Parathyroid adenoma (tissue), 2 donors: ENCODE data around the gene RAVER2.
"Not testable (repeated sequence)": the region's sequence is repeated elsewhere in the genome, so short reads cannot be mapped to it uniquely, and the experiment has no call there.

Experiments used
- H2AFZ ChIP-seq: fragments of 300-600 bp; sonication (generic); one replicate; pipeline ENCODE4 v1.7.0; 2017; ENCODE audit warnings: antibody characterized with exemption, mild to moderate bottlenecking
- H3K27ac ChIP-seq: fragments of 300-600 bp; sonication (generic); one replicate; pipeline ENCODE4 v1.7.0; 2017
- H3K27me3 ChIP-seq: fragments of 300-600 bp; sonication (generic); one replicate; pipeline ENCODE4 v1.7.0; 2017; ENCODE audit warnings: low read length; ENCODE audit not compliant: control insufficient read depth, insufficient read depth
- H3K36me3 ChIP-seq: fragments of 300-600 bp; sonication (generic); one replicate; pipeline ENCODE4 v1.7.0; 2017; ENCODE audit warnings: low read length; ENCODE audit not compliant: control insufficient read depth, insufficient read depth
- H3K4me1 ChIP-seq: fragments of 300-600 bp; sonication (generic); one replicate; pipeline ENCODE4 v1.7.0; 2017; ENCODE audit warnings: control low read depth
- H3K4me2 ChIP-seq: fragments of 300-600 bp; sonication (generic); one replicate; pipeline ENCODE4 v1.7.0; 2017; ENCODE audit warnings: low read length
- H3K4me3 ChIP-seq: fragments of 300-600 bp; sonication (generic); one replicate; pipeline ENCODE4 v1.7.0; 2017; ENCODE audit warnings: low read depth, low read length
- H3K79me2 ChIP-seq: fragments of 300-600 bp; sonication (generic); one replicate; pipeline ENCODE4 v1.7.0; 2017; ENCODE audit warnings: control low read depth
- H3K9ac ChIP-seq: fragments of 300-600 bp; sonication (generic); one replicate; pipeline ENCODE4 v1.7.0; 2017; ENCODE audit warnings: mild to moderate bottlenecking
- H3K9me3 ChIP-seq: fragments of 300-600 bp; sonication (generic); one replicate; pipeline ENCODE4 v1.7.0; 2017; ENCODE audit warnings: low read length; ENCODE audit not compliant: control insufficient read depth
- TF ChIP-seq, protein P1 (sequence below): fragments of 300-600 bp; sonication (generic); IDR thresholded peaks from one replicate; pipeline ENCODE4 v1.7.0; 2017; ENCODE audit warnings: antibody characterized with exemption, mild to moderate bottlenecking
- donor health status: primary hyperparathyroidism.

Gene RAVER2

DNA sequence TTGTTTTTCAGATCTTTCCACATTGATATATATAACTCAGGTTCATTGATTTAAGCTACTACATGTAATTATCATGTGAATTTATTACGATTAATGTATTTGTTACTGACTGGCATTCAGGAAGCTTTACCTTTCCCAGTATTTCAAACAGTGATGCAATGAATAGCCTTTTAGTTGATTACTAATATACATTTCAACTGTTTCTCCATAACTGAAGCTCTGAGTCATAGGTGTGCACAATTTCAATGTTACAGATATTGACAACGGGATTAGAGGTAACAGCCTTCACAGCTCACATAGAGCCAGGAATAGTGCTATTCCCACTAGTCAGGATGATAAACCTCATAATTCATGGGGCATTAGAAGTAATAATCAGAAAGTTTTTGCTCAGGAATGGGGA is 25.1 kb downstream of the RAVER2 start:
- no peak overlapping the region for H3K4me2 ChIP-seq
- H3K9me3 ChIP-seq, result no peaks in the 10 kb centered on the region
- H3K9ac ChIP-seq, result no peak overlapping the region
- no peak overlapping the region for H3K4me3 ChIP-seq
- no peaks in the 10 kb centered on the region for H3K36me3 ChIP-seq
- no peaks in the 10 kb centered on the region for H3K27me3 ChIP-seq
- no peaks in the 10 kb centered on the region for H3K4me1 ChIP-seq
- TF ChIP-seq, protein P1, sequence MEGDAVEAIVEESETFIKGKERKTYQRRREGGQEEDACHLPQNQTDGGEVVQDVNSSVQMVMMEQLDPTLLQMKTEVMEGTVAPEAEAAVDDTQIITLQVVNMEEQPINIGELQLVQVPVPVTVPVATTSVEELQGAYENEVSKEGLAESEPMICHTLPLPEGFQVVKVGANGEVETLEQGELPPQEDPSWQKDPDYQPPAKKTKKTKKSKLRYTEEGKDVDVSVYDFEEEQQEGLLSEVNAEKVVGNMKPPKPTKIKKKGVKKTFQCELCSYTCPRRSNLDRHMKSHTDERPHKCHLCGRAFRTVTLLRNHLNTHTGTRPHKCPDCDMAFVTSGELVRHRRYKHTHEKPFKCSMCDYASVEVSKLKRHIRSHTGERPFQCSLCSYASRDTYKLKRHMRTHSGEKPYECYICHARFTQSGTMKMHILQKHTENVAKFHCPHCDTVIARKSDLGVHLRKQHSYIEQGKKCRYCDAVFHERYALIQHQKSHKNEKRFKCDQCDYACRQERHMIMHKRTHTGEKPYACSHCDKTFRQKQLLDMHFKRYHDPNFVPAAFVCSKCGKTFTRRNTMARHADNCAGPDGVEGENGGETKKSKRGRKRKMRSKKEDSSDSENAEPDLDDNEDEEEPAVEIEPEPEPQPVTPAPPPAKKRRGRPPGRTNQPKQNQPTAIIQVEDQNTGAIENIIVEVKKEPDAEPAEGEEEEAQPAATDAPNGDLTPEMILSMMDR, result no peak
- H3K79me2 ChIP-seq, result no peaks in the 10 kb centered on the region
- H3K27ac ChIP-seq, result no peak overlapping the region
- no peak overlapping the region for H2AFZ ChIP-seq

DNA sequence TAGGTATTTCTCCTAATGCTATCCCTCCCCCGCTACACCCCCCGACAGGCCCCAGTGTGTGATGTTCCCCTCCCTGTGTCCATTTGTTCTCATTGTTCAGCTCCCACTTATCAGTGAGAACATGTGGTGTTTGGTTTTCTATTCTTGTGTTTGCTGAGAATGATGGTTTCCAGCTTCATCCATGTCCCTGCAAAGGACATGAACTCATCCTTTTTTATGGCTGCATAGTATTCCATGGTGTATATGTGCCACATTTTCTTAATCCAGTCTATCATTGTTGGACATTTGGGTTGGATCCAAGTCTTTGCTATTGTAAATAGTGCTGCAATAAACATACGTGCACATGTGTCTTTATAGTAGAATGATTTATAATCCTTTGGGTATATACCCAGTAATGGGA is 28.4 kb downstream of the RAVER2 start:
- H3K4me3 ChIP-seq, H3K4me1 ChIP-seq, H3K9me3 ChIP-seq, H3K4me2 ChIP-seq, H2AFZ ChIP-seq, H3K36me3 ChIP-seq, H3K27ac ChIP-seq, H3K9ac ChIP-seq, H3K79me2 ChIP-seq, H3K27me3 ChIP-seq: not testable (repeated sequence)

DNA sequence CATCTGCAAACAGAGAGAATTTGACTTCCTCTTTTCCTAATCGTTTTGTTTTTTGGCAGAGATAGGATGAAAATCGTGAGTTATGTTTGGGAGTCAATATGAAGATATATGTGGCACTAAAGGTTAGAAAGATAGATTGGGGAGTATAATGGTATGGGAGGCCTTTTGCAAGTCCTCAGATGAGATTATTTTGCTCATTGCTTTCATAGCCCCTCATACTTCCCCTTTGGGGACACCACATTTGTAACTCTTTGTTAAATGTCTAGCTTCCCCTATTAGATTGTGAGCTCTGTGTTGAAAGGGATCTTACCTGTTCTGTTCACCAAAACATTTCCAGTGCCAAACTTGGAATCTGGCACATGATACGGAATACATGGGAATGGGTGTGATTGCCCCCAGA is 30.2 kb downstream of the RAVER2 start:
- Histone ChIP-seq H3K27me3 (no peaks in the 10 kb centered on the region), H3K4me2 (no peak overlapping the region), H2AFZ (no peak overlapping the region), H3K4me1 (no peaks in the 10 kb centered on the region), H3K27ac (no peak overlapping the region), H3K36me3 (no peaks in the 10 kb centered on the region), H3K9ac (no peak overlapping the region), H3K79me2 (no peaks in the 10 kb centered on the region), H3K9me3 (no peaks in the 10 kb centered on the region), H3K4me3 (no peak overlapping the region)
- TF ChIP-seq, protein P1, result no peak

DNA sequence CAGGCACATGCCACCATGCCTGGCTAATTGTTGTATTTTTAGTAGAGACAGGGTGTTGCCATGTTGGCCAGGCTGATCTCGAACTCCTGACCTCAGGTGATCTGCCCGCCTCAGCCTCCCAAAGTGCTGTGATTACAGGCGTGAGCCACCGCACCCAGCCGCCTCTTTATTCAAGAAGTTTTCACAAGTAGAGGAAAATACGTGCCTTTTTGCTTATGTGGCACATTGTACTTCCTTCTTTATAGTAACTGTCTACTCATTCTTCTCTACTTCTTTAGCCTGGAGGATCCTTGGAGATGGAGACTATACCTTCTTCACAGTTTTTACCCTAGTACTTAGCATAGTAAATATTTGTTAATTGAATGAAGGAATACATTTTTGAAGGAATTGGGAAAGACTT is 37.2 kb downstream of the RAVER2 start:
- not testable (repeated sequence) for H3K9me3 ChIP-seq, H2AFZ ChIP-seq, H3K79me2 ChIP-seq, H3K27ac ChIP-seq, H3K9ac ChIP-seq, H3K27me3 ChIP-seq, H3K36me3 ChIP-seq, H3K4me1 ChIP-seq, H3K4me2 ChIP-seq, H3K4me3 ChIP-seq

DNA sequence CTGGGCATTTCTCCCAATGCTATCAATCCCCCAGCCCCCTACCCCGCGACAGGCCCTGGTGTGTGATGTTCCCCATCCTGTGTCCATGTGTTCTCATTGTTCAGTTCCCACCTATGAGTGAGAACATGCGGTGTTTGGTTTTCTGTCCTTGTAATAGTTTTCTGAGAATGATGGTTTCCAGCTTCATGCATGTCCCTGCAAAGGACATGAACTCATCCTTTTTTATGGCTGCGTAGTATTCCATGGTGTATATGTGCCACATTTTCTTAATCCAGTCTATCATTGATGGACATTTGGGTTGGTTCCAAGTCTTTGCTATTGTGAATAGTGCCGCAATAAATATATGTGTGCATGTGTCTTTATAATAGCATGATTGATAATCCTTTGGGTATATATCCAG is 38.0 kb downstream of the RAVER2 start:
- H3K79me2 ChIP-seq, H3K9ac ChIP-seq, H3K4me3 ChIP-seq, H3K36me3 ChIP-seq, H3K27ac ChIP-seq, H3K27me3 ChIP-seq, H3K4me2 ChIP-seq, H3K9me3 ChIP-seq, H3K4me1 ChIP-seq, H2AFZ ChIP-seq: not testable (repeated sequence)

DNA sequence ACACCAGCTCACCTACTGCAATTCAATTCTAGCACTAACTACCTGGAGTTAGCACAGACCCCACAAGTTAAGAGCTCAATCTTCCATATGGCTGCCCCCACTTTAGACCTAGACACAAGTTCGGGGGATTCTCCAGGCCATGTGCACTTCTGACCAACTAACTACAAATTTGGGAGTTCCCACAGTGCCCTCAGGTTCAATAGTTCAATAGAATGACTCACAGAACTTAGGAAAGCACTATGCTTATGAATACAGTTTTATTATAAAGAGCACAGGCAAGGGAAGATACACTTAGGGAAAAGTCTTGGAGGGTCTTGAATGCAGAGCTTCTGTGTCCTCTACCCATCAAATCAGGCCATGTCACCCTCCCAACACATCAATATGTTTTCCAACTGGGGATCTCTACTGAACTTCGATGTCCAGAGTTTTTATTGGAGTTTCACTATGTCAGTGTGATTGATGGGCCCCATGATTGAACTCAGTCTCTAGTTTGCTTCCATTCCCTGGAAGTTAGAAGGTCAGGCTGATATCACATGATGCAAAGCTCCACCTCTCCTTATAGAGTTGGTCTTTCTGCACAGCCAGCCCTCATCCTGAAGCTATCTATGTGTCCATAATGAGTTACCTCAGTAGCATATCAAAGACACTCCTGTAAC is 46.1 kb downstream of the RAVER2 start:
- no peak overlapping the region for H3K4me3 ChIP-seq
- no peaks in the 10 kb centered on the region for H3K79me2 ChIP-seq
- H3K9me3 ChIP-seq, result no peaks in the 10 kb centered on the region
- TF ChIP-seq, protein P1, result no peak
- no peaks in the 10 kb centered on the region for H3K4me1 ChIP-seq
- H3K4me2 ChIP-seq, result no peak overlapping the region
- no peak overlapping the region for H3K27ac ChIP-seq
- no peak overlapping the region for H3K9ac ChIP-seq
- no peaks in the 10 kb centered on the region for H3K36me3 ChIP-seq
- no peak overlapping the region for H2AFZ ChIP-seq
- H3K27me3 ChIP-seq, result no peaks in the 10 kb centered on the region
